Uterus (tissue), 2 donors: ENCODE data around the gene NUP42.

ENCODE experiments used
- CTCF ChIP-seq, 4 experiments: fragments of 200-600 bp in 2 of 4; fragments of 450-650 bp in 2 of 4; sonication (generic) in 2 of 4; IDR thresholded peaks; one replicate each; pipeline ENCODE4 v1.5.1; 2016 to 2019; ENCODE audit warnings: antibody characterized with exemption in 4 of 4, mild to moderate bottlenecking in 2 of 4, moderate library complexity in 1 of 4
- POLR2A ChIP-seq, 2 donors: fragments of 450-650 bp; IDR thresholded peaks; one replicate each; pipeline ENCODE4 v1.6.1; 2016; ENCODE audit warnings: antibody characterized with exemption in 2 of 2, mild to moderate bottlenecking in 1 of 2, moderate library complexity in 1 of 2

- TF ChIP-seq CTCF (IDR thresholded peaks at IDR 0.05) (no peak), POLR2A (IDR thresholded peaks at IDR 0.05) (no peak)
Observed at GRCh38 chr7:23211589-23211988, 29.7 kb downstream of the NUP42 start.
